HL-60 (cell line): ENCODE results near the gene BSCL2.

Experiments
- DNase-seq, 2 experiments: peaks; one replicate each; pipeline ENCODE4 v3.0.0-alpha.2; 2010 to 2020; ENCODE audit warnings: low read depth in 1 of 2, low spot score in 1 of 2
- H3K27ac ChIP-seq: fragments of 250-450 bp; sonication (Bioruptor Pico); replicated peaks from 2 replicates; pipeline ENCODE4 v1.5.1; 2020; ENCODE audit warnings: mild to moderate bottlenecking, moderate library complexity
- H3K27me3 ChIP-seq: fragments of 250-450 bp; sonication (Bioruptor Pico); 2 replicates; pipeline ENCODE4 v1.5.1; 2021; ENCODE audit warnings: mild to moderate bottlenecking, moderate library complexity; ENCODE audit not compliant: insufficient read depth, poor library complexity, severe bottlenecking
- H3K4me3 ChIP-seq: replicated peaks from 2 replicates; pipeline ENCODE4 v1.5.1; 2011; ENCODE audit warnings: mild to moderate bottlenecking, control low read depth, low read length; ENCODE audit not compliant: insufficient read depth
- CTCF ChIP-seq: IDR thresholded peaks from one replicate; pipeline ENCODE4 v1.5.1; 2011; ENCODE audit warnings: low read length, control low read depth, inconsistent platforms; ENCODE audit not compliant: insufficient read depth
- GABPA ChIP-seq: IDR thresholded peaks from 2 replicates; pipeline ENCODE4 v1.6.1; 2012; ENCODE audit warnings: low read depth
- POLR2AphosphoS5 ChIP-seq: IDR thresholded peaks from 2 replicates; pipeline ENCODE4 v1.6.1; 2012; ENCODE audit warnings: low read depth
- SPI1 ChIP-seq: IDR thresholded peaks from 2 replicates; pipeline ENCODE4 v1.6.1; 2012; ENCODE audit warnings: low read depth, mild to moderate bottlenecking, borderline replicate concordance
- TF ChIP-seq, protein P1 (sequence below): IDR thresholded peaks from 2 replicates; pipeline ENCODE4 v1.6.1; 2012; ENCODE audit warnings: low read depth; ENCODE audit not compliant: insufficient replicate concordance

The BSCL2 gene

GRCh38 chr11:62712861-62713260 is 5.6 kb upstream of the BSCL2 start:
- Histone ChIP-seq H3K27me3 (no peaks in the 10 kb centered on the region), H3K27ac (no peak overlapping the region), H3K4me3 (no peak overlapping the region)
- no peak for TF ChIP-seq CTCF
- no peak for DNase-seq

- TF ChIP-seq GABPA (no peak), POLR2AphosphoS5 (no peak), SPI1 (no peak), CTCF (no peak)
- TF ChIP-seq, protein P1, sequence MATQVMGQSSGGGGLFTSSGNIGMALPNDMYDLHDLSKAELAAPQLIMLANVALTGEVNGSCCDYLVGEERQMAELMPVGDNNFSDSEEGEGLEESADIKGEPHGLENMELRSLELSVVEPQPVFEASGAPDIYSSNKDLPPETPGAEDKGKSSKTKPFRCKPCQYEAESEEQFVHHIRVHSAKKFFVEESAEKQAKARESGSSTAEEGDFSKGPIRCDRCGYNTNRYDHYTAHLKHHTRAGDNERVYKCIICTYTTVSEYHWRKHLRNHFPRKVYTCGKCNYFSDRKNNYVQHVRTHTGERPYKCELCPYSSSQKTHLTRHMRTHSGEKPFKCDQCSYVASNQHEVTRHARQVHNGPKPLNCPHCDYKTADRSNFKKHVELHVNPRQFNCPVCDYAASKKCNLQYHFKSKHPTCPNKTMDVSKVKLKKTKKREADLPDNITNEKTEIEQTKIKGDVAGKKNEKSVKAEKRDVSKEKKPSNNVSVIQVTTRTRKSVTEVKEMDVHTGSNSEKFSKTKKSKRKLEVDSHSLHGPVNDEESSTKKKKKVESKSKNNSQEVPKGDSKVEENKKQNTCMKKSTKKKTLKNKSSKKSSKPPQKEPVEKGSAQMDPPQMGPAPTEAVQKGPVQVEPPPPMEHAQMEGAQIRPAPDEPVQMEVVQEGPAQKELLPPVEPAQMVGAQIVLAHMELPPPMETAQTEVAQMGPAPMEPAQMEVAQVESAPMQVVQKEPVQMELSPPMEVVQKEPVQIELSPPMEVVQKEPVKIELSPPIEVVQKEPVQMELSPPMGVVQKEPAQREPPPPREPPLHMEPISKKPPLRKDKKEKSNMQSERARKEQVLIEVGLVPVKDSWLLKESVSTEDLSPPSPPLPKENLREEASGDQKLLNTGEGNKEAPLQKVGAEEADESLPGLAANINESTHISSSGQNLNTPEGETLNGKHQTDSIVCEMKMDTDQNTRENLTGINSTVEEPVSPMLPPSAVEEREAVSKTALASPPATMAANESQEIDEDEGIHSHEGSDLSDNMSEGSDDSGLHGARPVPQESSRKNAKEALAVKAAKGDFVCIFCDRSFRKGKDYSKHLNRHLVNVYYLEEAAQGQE: no peak
- DNase-seq: no peak
- H3K27me3 ChIP-seq: no peaks in the 10 kb centered on the region
- no peak overlapping the region for H3K4me3 ChIP-seq
- H3K27ac ChIP-seq: no peak overlapping the region
Measured at GRCh38 chr11:62712276-62712812, 5.1 kb upstream of the BSCL2 start.

- H3K27ac ChIP-seq: peak overlapping the region; percentile 88
Measured at GRCh38 chr11:62710001-62710345, 2.7 kb upstream of the BSCL2 start.

More at GRCh38 chr11:62710001-62710345, 2.7 kb upstream of the BSCL2 start:
- no peaks in the 10 kb centered on the region for H3K27me3 ChIP-seq
- peak overlapping the region; percentile 22 for H3K4me3 ChIP-seq
- no peak; the same call in 1 of the 2 replicates for TF ChIP-seq POLR2AphosphoS5
- no peak for TF ChIP-seq GABPA
- TF ChIP-seq, protein P1: no peak
- no peak for TF ChIP-seq CTCF
- TF ChIP-seq SPI1: no peak
- DNase-seq: no peak
